Adrenal gland (tissue), 12 donors: ENCODE results near the gene ARL4A. TPM values are rescaled to one million over a fixed set of nuclear protein-coding genes. Genes with fewer than 3 reads are reported as not detected.
"Not testable (repeated sequence)": the region's sequence is repeated elsewhere in the genome, so short reads cannot be mapped to it uniquely, and the experiment has no call there.

Source experiments
- DNase-seq, 7 donors: peaks; one replicate each; pipeline ENCODE4 v3.0.0-alpha.2; 2019 to 2020
- H3K27ac ChIP-seq, 5 donors: fragments of 200-600 bp; sonication (generic) in 4 of 5; 1 replicate in 3 of 5; 2 replicates in 2 of 5; pipeline versions ENCODE4 v1.5.1 to v1.8.0; 2016 to 2020; ENCODE audit warnings: mild to moderate bottlenecking in 1 of 5
- H3K27me3 ChIP-seq: fragments of 200-600 bp; 2 replicates; pipeline ENCODE4 v1.8.0; 2021
- H3K36me3 ChIP-seq, 2 donors: fragments of 200-600 bp; replicated peaks in 1 of 2; 1 replicate in 1 of 2; 2 replicates in 1 of 2; pipeline versions ENCODE4 v1.5.1 to v1.8.0; 2018 to 2022
- H3K4me1 ChIP-seq, 2 donors: fragments of 200-600 bp; replicated peaks in 1 of 2; 1 replicate in 1 of 2; 2 replicates in 1 of 2; pipeline versions ENCODE4 v1.5.1 to v1.8.0; 2018 to 2021
- H3K4me3 ChIP-seq, 4 donors: fragments of 200-600 bp; sonication (generic) in 3 of 4; one replicate each; pipeline ENCODE4 v1.5.1; 2016 to 2018
- H3K9me3 ChIP-seq, 3 donors: fragments of 200-600 bp; sonication (generic) in 1 of 3; replicated peaks in 1 of 3; 1 replicate in 2 of 3; 2 replicates in 1 of 3; pipeline versions ENCODE4 v1.5.1 to v1.8.0; 2016 to 2021
- CTCF ChIP-seq, 6 experiments: fragments of 450-650 bp in 4 of 6; fragments of 200-600 bp in 2 of 6; sonication (generic) in 1 of 6; IDR thresholded peaks; 1 replicate in 5 of 6; 2 replicates in 1 of 6; pipeline versions ENCODE4 v1.5.1 to v1.8.0; 2016 to 2021; ENCODE audit warnings: antibody characterized with exemption in 6 of 6, mild to moderate bottlenecking in 2 of 6, moderate library complexity in 1 of 6
- POLR2A ChIP-seq, 2 donors: fragments of 450-650 bp; IDR thresholded peaks; one replicate each; pipeline ENCODE4 v1.6.1; 2017; ENCODE audit warnings: antibody characterized with exemption in 2 of 2, mild to moderate bottlenecking in 2 of 2, moderate library complexity in 1 of 2
- WGBS, 4 donors: extraction: QIAGEN DNeasy Blood & Tissue Kit in 2 of 4; methylation state at CpG; one replicate each; pipeline versions ENCODE4 v1.1.5 to v1.1.7; 2013 to 2017; 5-methylcytosine and 5-hydroxymethylcytosine counted together
- intact Hi-C, 2 donors: fragments of 100-400 bp; cut with DNase I; formaldehyde crosslinking; loops; one replicate each; pipeline versions ENCODE4 v1.14.1 to v1.15.0; 2022 to 2023
- polyA plus RNA-seq, 3 donors: library from polyadenylated mRNA; stranded (reverse); fragments of 200-250 nt in 2 of 3; fragments of 350-450 nt in 1 of 3; fragmentation: Illumina TruSeq in 1 of 3; extraction: RNeasy Lipid Tissue Mini Kit (QIAGEN cat#74804) in 1 of 3; gene quantifications; one replicate each; pipeline ENCODE4 v1.2.3, GENCODE V29; 2013 to 2014
- total RNA-seq, 9 donors: library from RNA; depleted of rRNA in 4 of 9; stranded (reverse); fragments of >200 nt in 4 of 9; fragments of 120-200 nt in 1 of 9; fragmentation: NEBNext Ultra II Directional in 1 of 9; extraction: Animal tissue kit (Norgen Biotek cat#: 25700) in 1 of 9; gene quantifications; one replicate each; pipeline versions ENCODE4 v1.1.0 to v1.2.4, GENCODE V29; 2013 to 2023
- donor health status: healthy with polysubstance abuse.
- donor health status: Bipolar disorder and iron deficiency.
- donor health status: DM: yes; HTN: yes; CAD: no.
- donor health status: DM: no; HTN: no; CAD: no.
- donor health status: DM: no; HTN: no; CAD: no.
- donor health status: DM: yes; HTN: yes; CAD: no.

The ARL4A gene
- total and polyA plus RNA-seq, 12 donors = 7.7 to 27.8 (median 10.1) TPM

GRCh38 chr7:12655161-12655560 lies 32.3 kb upstream of the ARL4A start:
- Histone ChIP-seq H3K4me3 (no peak overlapping the region), H3K27me3 (no peaks in the 10 kb centered on the region), H3K4me1 (peaks cover 0 to 3% of the 10 kb centered on the region in 2 donors), H3K9me3 (no peaks in the 10 kb centered on the region), H3K27ac (no peak overlapping the region), H3K36me3 (no peaks in the 10 kb centered on the region)
- intact Hi-C loops = no loop called here
- TF ChIP-seq CTCF (IDR thresholded peaks at IDR 0.05) (no peak), POLR2A (IDR thresholded peaks at IDR 0.05) (no peak)
- no peak for DNase-seq
- WGBS, 4 donors = 93 to 98% (median 95%) methylated on average over 2 of the region's 2 CpGs

DNA sequence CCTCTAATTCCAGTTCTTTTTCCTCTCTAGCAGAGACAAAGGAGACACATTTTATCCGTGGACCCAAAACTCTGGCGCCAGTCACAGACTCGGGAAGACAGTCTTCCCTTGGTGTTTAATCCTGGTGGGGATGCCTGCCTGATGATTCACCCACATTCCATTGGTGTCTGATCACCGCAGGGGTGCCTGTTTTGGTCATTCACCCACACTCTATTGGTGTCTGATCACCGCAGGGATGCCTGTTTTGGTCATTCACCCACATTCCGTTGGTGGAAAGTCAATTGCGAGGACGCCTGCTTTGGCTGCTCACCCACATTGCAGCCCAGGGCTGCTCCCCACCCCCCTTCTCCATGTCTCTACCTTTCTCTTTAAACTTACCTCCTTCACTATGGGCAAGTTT lies 27.0 kb upstream of the ARL4A start:
- WGBS, 4 donors = 67 to 73% (median 68%) methylated on average over 8 of the region's 8 CpGs
- H3K9me3 ChIP-seq, H3K27me3 ChIP-seq, H3K4me1 ChIP-seq, H3K4me3 ChIP-seq, H3K27ac ChIP-seq, H3K36me3 ChIP-seq, intact Hi-C loops: not testable (repeated sequence)
- peak in 6 of 7 donors; percentile 36 to 75 (median 60) for DNase-seq

DNA sequence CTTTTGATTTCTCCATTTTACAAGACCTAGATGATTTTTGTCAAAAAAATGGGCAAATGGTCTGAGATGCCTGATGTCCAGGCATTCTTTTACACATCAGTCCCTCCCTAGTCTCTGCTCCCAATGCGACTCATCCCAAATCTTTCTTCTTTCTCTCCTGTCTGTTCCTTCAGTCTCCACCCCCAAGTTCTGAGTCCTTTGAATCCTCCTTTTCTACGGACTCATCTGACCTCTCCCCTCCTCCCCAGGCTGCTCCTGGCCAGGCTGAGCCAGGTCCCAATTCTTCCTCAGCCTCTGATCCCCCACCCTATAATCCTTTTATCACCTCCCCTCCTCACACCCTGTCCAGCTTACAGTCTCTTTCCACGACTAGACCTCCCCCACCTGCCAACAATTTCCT lies 26.4 kb upstream of the ARL4A start:
- H3K36me3 ChIP-seq, H3K27me3 ChIP-seq, H3K27ac ChIP-seq, H3K4me1 ChIP-seq, H3K4me3 ChIP-seq, H3K9me3 ChIP-seq, intact Hi-C loops, DNase-seq: not testable (repeated sequence)
- 73 to 79% (median 77%) methylated on average over 3 of the region's 3 CpGs for WGBS, 4 donors

GRCh38 chr7:12661581-12661980 lies 25.9 kb upstream of the ARL4A start:
- H3K27me3 ChIP-seq = no peaks in the 10 kb centered on the region
- intact Hi-C loops = no loop called here
- H3K36me3 ChIP-seq = no peaks in the 10 kb centered on the region
- no peak for DNase-seq
- no peaks in the 10 kb centered on the region for H3K9me3 ChIP-seq
- H3K27ac ChIP-seq = no peak overlapping the region
- no peaks in the 10 kb centered on the region for H3K4me1 ChIP-seq
- H3K4me3 ChIP-seq = no peak overlapping the region
- TF ChIP-seq POLR2A (IDR thresholded peaks at IDR 0.05) = no peak
- no peak for TF ChIP-seq CTCF (IDR thresholded peaks at IDR 0.05)
- WGBS, 4 donors = 90 to 100% (median 92%) methylated on average over 1 to 6 of the region's 6 CpGs

GRCh38 chr7:12670000-12670729 lies 17.3 kb upstream of the ARL4A start:
- intact Hi-C loops = no loop called here
- TF ChIP-seq POLR2A (IDR thresholded peaks at IDR 0.05) (no peak), CTCF (IDR thresholded peaks at IDR 0.05) (no peak)
- H3K36me3 ChIP-seq = no peaks in the 10 kb centered on the region
- DNase-seq = no peak
- 59 to 75% (median 69%) methylated on average over 1 of the region's 1 CpG for WGBS, 4 donors
- no peak overlapping the region for H3K4me3 ChIP-seq
- H3K9me3 ChIP-seq = no peaks in the 10 kb centered on the region
- peaks cover 0 to 1% of the 10 kb centered on the region in 2 donors for H3K4me1 ChIP-seq
- no peak overlapping the region for H3K27ac ChIP-seq
- H3K27me3 ChIP-seq = no peaks in the 10 kb centered on the region
